Measurements from ENCODE around the gene CNGA3. TPM values are rescaled to one million over a fixed set of nuclear protein-coding genes. Genes with fewer than 3 reads are reported as not detected.

The CNGA3 gene
- total RNA-seq, 1 experiment from 2014 or later, result not detected

DNA sequence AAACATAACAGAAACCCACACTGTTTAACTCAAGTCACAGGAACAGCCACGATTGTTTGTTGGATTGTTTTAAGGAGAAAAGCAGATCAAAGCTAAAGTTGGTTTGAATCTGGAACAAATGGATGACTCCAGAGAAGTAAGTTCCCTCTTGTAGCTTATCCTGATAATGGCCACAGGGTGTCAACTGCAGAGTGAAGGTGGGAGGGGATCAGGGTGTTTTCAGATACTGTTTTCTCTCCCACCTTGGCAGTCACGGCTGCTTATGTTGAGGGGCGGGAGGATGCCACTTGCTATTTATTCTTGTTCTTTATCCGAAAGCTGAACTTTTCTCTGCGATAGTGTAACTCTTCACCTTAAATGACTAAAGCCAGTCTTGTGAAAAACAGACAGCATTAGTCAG lies 61.9 kb downstream of the CNGA3 start:
- no peak overlapping the region for H2BK20ac ChIP-seq (ENCODE audit: low read depth, low read length, poor library complexity, severe bottlenecking)
- Mint-ChIP-seq H3K4me3 (no peak overlapping the region), H3K4me1 (peaks cover 8 to 10% of the 10 kb centered on the region in 2 experiments), H3K36me3 (ENCODE audit: insufficient read depth in 1 of 3, low read depth in 3 of 3) (peaks cover 0 to 6% (median 4%) of the 10 kb centered on the region in 3 experiments; a peak in 5 of 7 replicates), H3K27ac (no peak overlapping the region), H3K27me3 (ENCODE audit: low read depth) (peaks cover 1% of the 10 kb centered on the region; the same call in 1 of the 2 replicates), H3K9me3 (peaks cover 4% of the 10 kb centered on the region in 2 experiments)
- no peak for DNase-seq
- H3K79me1 ChIP-seq (ENCODE audit: insufficient read depth, low read depth, low read length, poor library complexity, severe bottlenecking), result no peaks in the 10 kb centered on the region
- no peak overlapping the region for H3K18ac ChIP-seq (ENCODE audit: insufficient read length, low read depth, low read length)
- no peak overlapping the region for H2AFZ ChIP-seq (ENCODE audit: low read length)
- no peak overlapping the region for H4K91ac ChIP-seq (ENCODE audit: insufficient read length, low read depth, low read length)
- no peaks in the 10 kb centered on the region for H3K9me3 ChIP-seq (ENCODE audit: control insufficient read depth, low read depth, low read length)
- no peaks in the 10 kb centered on the region for H3K27me3 ChIP-seq (ENCODE audit: insufficient read depth, low read length)
- H3K23ac ChIP-seq (ENCODE audit: insufficient read length, low read depth, low read length), result no peak overlapping the region
- H3K79me2 ChIP-seq (ENCODE audit: insufficient read depth, low read length), result no peaks in the 10 kb centered on the region
- no peak overlapping the region for H2BK12ac ChIP-seq (ENCODE audit: insufficient read length, low read depth, low read length)
- H3K4ac ChIP-seq (ENCODE audit: low read depth, low read length), result no peak overlapping the region
- H3K4me1 ChIP-seq (ENCODE audit: insufficient read depth, low read length), result peaks cover 2% of the 10 kb centered on the region; the same call in 1 of the 2 replicates
- WGBS (ENCODE audit: extremely low coverage, insufficient read length, low lambda C conversion rate), result no CpG with 5 or more reads among the region's 5 CpGs
- TF ChIP-seq, protein P1, sequence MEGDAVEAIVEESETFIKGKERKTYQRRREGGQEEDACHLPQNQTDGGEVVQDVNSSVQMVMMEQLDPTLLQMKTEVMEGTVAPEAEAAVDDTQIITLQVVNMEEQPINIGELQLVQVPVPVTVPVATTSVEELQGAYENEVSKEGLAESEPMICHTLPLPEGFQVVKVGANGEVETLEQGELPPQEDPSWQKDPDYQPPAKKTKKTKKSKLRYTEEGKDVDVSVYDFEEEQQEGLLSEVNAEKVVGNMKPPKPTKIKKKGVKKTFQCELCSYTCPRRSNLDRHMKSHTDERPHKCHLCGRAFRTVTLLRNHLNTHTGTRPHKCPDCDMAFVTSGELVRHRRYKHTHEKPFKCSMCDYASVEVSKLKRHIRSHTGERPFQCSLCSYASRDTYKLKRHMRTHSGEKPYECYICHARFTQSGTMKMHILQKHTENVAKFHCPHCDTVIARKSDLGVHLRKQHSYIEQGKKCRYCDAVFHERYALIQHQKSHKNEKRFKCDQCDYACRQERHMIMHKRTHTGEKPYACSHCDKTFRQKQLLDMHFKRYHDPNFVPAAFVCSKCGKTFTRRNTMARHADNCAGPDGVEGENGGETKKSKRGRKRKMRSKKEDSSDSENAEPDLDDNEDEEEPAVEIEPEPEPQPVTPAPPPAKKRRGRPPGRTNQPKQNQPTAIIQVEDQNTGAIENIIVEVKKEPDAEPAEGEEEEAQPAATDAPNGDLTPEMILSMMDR (conservative IDR thresholded peaks at IDR 0.05), result no peak
- no peaks in the 10 kb centered on the region for H4K20me1 ChIP-seq (ENCODE audit: control insufficient read depth, insufficient read depth, insufficient read length)
- no peak overlapping the region for H4K5ac ChIP-seq (ENCODE audit: insufficient read length, low read depth, low read length)
- H2BK120ac ChIP-seq (ENCODE audit: low read depth, low read length, poor library complexity, severe bottlenecking), result no peak overlapping the region
- H4K8ac ChIP-seq (replicated peaks; ENCODE audit: insufficient read length, low read depth, low read length), result no peak overlapping the region
- no peak overlapping the region for H3K9ac ChIP-seq (ENCODE audit: extremely low read depth, insufficient read length, low read length)
- no peak overlapping the region for H2AK5ac ChIP-seq (ENCODE audit: insufficient read length, low read length)
- no peak overlapping the region for H3T11ph ChIP-seq (ENCODE audit: low read length)
- H3K27ac ChIP-seq (ENCODE audit: insufficient read length, low read depth, low read length), result no peak overlapping the region
- no peak overlapping the region for H2BK5ac ChIP-seq (ENCODE audit: insufficient read length, low read length)
- no peak overlapping the region for H3K4me2 ChIP-seq (ENCODE audit: insufficient read depth, insufficient read length, low read length)
- H3K14ac ChIP-seq (ENCODE audit: insufficient read depth, low read length), result no peak overlapping the region
- no peak overlapping the region for H3K56ac ChIP-seq (ENCODE audit: insufficient read length, low read depth, low read length)
- no peaks in the 10 kb centered on the region for H3K23me2 ChIP-seq (ENCODE audit: insufficient read length, low read depth, low read length, poor library complexity, severe bottlenecking)
- H2BK15ac ChIP-seq (ENCODE audit: low read depth, low read length), result no peak overlapping the region
